Esophagus squamous epithelium (tissue), 4 donors: ENCODE data around the gene GPATCH3.

ENCODE experiments used
- POLR2A ChIP-seq, 4 donors: fragments of 450-650 bp; IDR thresholded peaks; one replicate each; pipeline ENCODE4 v1.6.1; 2017; ENCODE audit warnings: antibody characterized with exemption in 4 of 4, mild to moderate bottlenecking in 4 of 4, moderate library complexity in 3 of 4
- TF ChIP-seq, protein P1 (sequence below), 6 experiments: fragments of 450-650 bp in 4 of 6; fragments of 200-600 bp in 2 of 6; sonication (generic) in 2 of 6; IDR thresholded peaks; one replicate each; pipeline ENCODE4 v1.5.1; 2016 to 2019; ENCODE audit warnings: antibody characterized with exemption in 6 of 6, mild to moderate bottlenecking in 4 of 6, moderate library complexity in 4 of 6

DNA sequence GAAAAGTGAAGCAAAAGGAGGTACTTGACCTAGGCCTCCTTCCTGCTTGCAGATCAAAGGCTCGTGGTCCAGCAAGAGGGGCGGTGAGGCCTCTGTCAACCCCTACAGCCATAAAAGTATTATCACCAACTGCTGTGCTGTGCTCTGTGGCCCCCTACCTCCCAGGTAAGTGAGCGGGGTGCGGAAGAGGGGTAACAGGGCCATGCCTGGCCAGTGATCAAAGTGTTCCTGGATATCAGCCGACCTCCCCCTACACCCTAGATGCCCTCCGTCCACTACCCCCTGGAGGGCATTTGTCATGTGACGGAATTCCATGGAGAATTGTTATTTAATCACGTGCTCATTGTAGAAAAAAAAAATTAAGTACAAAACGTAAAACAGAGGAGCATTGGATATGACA is 47.6 kb downstream of the GPATCH3 start:
- TF ChIP-seq, protein P1, sequence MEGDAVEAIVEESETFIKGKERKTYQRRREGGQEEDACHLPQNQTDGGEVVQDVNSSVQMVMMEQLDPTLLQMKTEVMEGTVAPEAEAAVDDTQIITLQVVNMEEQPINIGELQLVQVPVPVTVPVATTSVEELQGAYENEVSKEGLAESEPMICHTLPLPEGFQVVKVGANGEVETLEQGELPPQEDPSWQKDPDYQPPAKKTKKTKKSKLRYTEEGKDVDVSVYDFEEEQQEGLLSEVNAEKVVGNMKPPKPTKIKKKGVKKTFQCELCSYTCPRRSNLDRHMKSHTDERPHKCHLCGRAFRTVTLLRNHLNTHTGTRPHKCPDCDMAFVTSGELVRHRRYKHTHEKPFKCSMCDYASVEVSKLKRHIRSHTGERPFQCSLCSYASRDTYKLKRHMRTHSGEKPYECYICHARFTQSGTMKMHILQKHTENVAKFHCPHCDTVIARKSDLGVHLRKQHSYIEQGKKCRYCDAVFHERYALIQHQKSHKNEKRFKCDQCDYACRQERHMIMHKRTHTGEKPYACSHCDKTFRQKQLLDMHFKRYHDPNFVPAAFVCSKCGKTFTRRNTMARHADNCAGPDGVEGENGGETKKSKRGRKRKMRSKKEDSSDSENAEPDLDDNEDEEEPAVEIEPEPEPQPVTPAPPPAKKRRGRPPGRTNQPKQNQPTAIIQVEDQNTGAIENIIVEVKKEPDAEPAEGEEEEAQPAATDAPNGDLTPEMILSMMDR (IDR thresholded peaks at IDR 0.05): no peak
- no peak for TF ChIP-seq POLR2A (IDR thresholded peaks at IDR 0.05)
